GM21526 (cell line): Measurements from ENCODE around the gene ARHGEF28.

Experiments
- ATAC-seq: cut with Tn5 transposase; IDR thresholded peaks from one replicate; pipeline ENCODE4 v1.9.1; 2021; ENCODE audit warnings: moderate library complexity; ENCODE audit not compliant: unreplicated experiment, low FRiP score

Gene ARHGEF28

GRCh38 chr5:73654171-73654811 is 28.3 kb downstream of the ARHGEF28 start:
- ATAC-seq = no peak

GRCh38 chr5:73654819-73655318 is 28.9 kb downstream of the ARHGEF28 start:
- no peak for ATAC-seq

- no peak for ATAC-seq
Measured at GRCh38 chr5:73655521-73656160, 29.6 kb downstream of the ARHGEF28 start.

- ATAC-seq = no peak
Measured at GRCh38 chr5:73661753-73662152, 35.8 kb downstream of the ARHGEF28 start.

GRCh38 chr5:73663161-73663859 is 37.3 kb downstream of the ARHGEF28 start:
- no peak for ATAC-seq

- peak; percentile 39 for ATAC-seq
Measured at GRCh38 chr5:73663860-73664240, 37.9 kb downstream of the ARHGEF28 start.

GRCh38 chr5:73664796-73665195 is 38.8 kb downstream of the ARHGEF28 start:
- no peak for ATAC-seq

- ATAC-seq = no peak
Measured at GRCh38 chr5:73666891-73667290, 40.9 kb downstream of the ARHGEF28 start.

GRCh38 chr5:73668017-73668416 is 42.0 kb downstream of the ARHGEF28 start:
- ATAC-seq = peak; percentile 61

GRCh38 chr5:73668486-73669111 is 42.6 kb downstream of the ARHGEF28 start:
- no peak for ATAC-seq

GRCh38 chr5:73670731-73671130 is 44.7 kb downstream of the ARHGEF28 start:
- ATAC-seq = no peak

GRCh38 chr5:73672132-73672531 is 46.1 kb downstream of the ARHGEF28 start:
- ATAC-seq = no peak

- no peak for ATAC-seq
Measured at GRCh38 chr5:73673161-73673591, 47.2 kb downstream of the ARHGEF28 start.

- no peak for ATAC-seq
Measured at GRCh38 chr5:73674669-73675004, 48.6 kb downstream of the ARHGEF28 start.

- no peak for ATAC-seq
Measured at GRCh38 chr5:73678322-73678740, 52.3 kb downstream of the ARHGEF28 start.

GRCh38 chr5:73678807-73679206 is 52.8 kb downstream of the ARHGEF28 start:
- no peak for ATAC-seq

GRCh38 chr5:73682176-73682575 is 56.2 kb downstream of the ARHGEF28 start:
- ATAC-seq = no peak

GRCh38 chr5:73684691-73685090 is 58.7 kb downstream of the ARHGEF28 start:
- ATAC-seq = no peak

- no peak for ATAC-seq
Measured at GRCh38 chr5:73686912-73687311, 60.9 kb downstream of the ARHGEF28 start.

GRCh38 chr5:73687357-73687756 is 61.4 kb downstream of the ARHGEF28 start:
- no peak for ATAC-seq

GRCh38 chr5:73690015-73690414 is 64.0 kb downstream of the ARHGEF28 start:
- ATAC-seq = no peak
